Ovary (tissue), 3 donors: ENCODE measurements around the gene LRRC4C.

Experiments used
- EP300 ChIP-seq: sonication (generic); formaldehyde crosslinking; IDR thresholded peaks from one replicate; pipeline ENCODE4 v1.6.1; 2017; ENCODE audit warnings: antibody characterized with exemption
- POLR2A ChIP-seq: fragments of 450-650 bp; IDR thresholded peaks from one replicate; pipeline ENCODE4 v1.6.1; 2017; ENCODE audit warnings: antibody characterized with exemption, mild to moderate bottlenecking, moderate library complexity
- TF ChIP-seq, protein P1 (sequence below), 3 donors: fragments of 450-650 bp in 2 of 3; fragments of 200-600 bp in 1 of 3; IDR thresholded peaks; one replicate each; pipeline versions ENCODE4 v1.5.1 to v1.8.0; 2016 to 2022; ENCODE audit warnings: antibody characterized with exemption in 3 of 3, mild to moderate bottlenecking in 1 of 3
- donor health status: DM: no; HTN: no; CAD: no.

DNA sequence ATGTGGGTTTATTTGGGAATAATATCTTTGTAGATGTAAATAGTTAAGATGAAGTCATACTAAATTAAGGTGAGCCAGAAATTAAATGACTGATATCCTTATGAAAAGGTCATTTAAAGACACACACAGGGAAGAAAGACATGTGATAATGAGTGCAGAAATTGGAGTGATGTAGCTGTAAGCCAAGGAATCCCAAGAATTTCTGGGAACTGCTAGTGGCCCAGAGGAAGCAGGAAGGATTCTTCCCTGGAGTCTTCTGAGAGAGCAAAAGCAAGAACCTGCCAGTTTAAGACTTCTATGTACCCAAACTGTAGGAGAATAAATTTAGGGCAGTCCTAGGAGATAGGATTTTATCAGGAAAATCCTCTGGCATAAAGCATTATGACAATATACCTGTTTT lies 66.9 kb downstream of the LRRC4C start:
- TF ChIP-seq, protein P1, sequence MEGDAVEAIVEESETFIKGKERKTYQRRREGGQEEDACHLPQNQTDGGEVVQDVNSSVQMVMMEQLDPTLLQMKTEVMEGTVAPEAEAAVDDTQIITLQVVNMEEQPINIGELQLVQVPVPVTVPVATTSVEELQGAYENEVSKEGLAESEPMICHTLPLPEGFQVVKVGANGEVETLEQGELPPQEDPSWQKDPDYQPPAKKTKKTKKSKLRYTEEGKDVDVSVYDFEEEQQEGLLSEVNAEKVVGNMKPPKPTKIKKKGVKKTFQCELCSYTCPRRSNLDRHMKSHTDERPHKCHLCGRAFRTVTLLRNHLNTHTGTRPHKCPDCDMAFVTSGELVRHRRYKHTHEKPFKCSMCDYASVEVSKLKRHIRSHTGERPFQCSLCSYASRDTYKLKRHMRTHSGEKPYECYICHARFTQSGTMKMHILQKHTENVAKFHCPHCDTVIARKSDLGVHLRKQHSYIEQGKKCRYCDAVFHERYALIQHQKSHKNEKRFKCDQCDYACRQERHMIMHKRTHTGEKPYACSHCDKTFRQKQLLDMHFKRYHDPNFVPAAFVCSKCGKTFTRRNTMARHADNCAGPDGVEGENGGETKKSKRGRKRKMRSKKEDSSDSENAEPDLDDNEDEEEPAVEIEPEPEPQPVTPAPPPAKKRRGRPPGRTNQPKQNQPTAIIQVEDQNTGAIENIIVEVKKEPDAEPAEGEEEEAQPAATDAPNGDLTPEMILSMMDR (IDR thresholded peaks at IDR 0.05): no peak
- TF ChIP-seq EP300: no peak
- TF ChIP-seq POLR2A: no peak
